A172 (cell line): ENCODE measurements around the gene GPX4. TPM values are rescaled to one million over a fixed set of nuclear protein-coding genes. Genes with fewer than 3 reads are reported as not detected.
"Not testable (repeated sequence)": the region's sequence is repeated elsewhere in the genome, so short reads cannot be mapped to it uniquely, and the experiment has no call there.

Source experiments
- DNase-seq: peaks from one replicate; pipeline ENCODE4 v3.0.0-alpha.2; 2015; ENCODE audit warnings: low spot score
- total RNA-seq: library from RNA; depleted of rRNA; stranded (reverse); fragments of >200 nt; shearing (Covaris generic); gene quantifications from 2 replicates; pipeline ENCODE4 v1.2.3, GENCODE V29; 2014

GPX4 gene
- total RNA-seq, 1 experiment from 2014 or later, result 323 TPM

GRCh38 chr19:1113986-1114483, 10.2 kb downstream of the GPX4 start:
- no peak for DNase-seq

- not testable (repeated sequence) for DNase-seq
These were observed 10.9 kb downstream of the GPX4 start for GRCh38 chr19:1114728-1115127.

GRCh38 chr19:1115646-1116420, 12.0 kb downstream of the GPX4 start:
- DNase-seq, result no peak

- no peak for DNase-seq
These were observed 13.2 kb downstream of the GPX4 start for GRCh38 chr19:1116726-1117581.

GRCh38 chr19:1117654-1118053, 13.9 kb downstream of the GPX4 start:
- DNase-seq, result no peak

- no peak for DNase-seq
These were observed 15.2 kb downstream of the GPX4 start for GRCh38 chr19:1118999-1119398.

GRCh38 chr19:1119475-1120217, 15.9 kb downstream of the GPX4 start:
- DNase-seq, result no peak

GRCh38 chr19:1121395-1121794, 17.6 kb downstream of the GPX4 start:
- DNase-seq, result no peak

GRCh38 chr19:1122021-1122971, 18.5 kb downstream of the GPX4 start:
- no peak for DNase-seq

- DNase-seq, result peak; percentile 75
These were observed 19.2 kb downstream of the GPX4 start for GRCh38 chr19:1122972-1123363.

GRCh38 chr19:1123381-1123780, 19.6 kb downstream of the GPX4 start:
- no peak for DNase-seq

- no peak for DNase-seq
These were observed 20.3 kb downstream of the GPX4 start for GRCh38 chr19:1123885-1124677.

GRCh38 chr19:1125601-1126467, 22.0 kb downstream of the GPX4 start:
- peak; percentile 64 for DNase-seq

- no peak for DNase-seq
These were observed 23.4 kb downstream of the GPX4 start for GRCh38 chr19:1126984-1127760.

- DNase-seq, result no peak
These were observed 24.3 kb downstream of the GPX4 start for GRCh38 chr19:1128106-1128505.

GRCh38 chr19:1129084-1129483, 25.3 kb downstream of the GPX4 start:
- not testable (repeated sequence) for DNase-seq

GRCh38 chr19:1129535-1129934, 25.7 kb downstream of the GPX4 start:
- DNase-seq, result no peak
